ENCODE measurements around the gene SNAPC5.

SNAPC5 gene

DNA sequence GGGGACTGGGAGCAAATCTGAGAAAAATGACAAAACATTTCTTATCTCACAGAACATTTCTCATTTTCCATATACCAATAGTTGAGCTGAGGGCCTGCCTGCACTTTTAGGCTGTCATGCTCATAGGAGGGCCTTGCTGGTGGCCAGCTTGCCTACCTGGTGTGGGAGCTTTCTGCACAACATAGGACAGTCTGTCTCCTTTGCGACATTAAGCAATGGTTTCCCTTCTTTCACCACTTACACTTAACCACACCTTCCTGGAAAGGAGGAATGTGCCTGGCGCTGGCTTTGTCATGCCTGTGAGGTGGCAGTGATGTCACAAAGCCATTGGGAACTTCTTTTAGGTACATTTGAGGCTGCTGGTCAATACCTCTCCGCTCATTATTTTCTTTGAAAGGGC lies 5.7 kb downstream of the SNAPC5 start:
- TF ChIP-seq, protein P1, sequence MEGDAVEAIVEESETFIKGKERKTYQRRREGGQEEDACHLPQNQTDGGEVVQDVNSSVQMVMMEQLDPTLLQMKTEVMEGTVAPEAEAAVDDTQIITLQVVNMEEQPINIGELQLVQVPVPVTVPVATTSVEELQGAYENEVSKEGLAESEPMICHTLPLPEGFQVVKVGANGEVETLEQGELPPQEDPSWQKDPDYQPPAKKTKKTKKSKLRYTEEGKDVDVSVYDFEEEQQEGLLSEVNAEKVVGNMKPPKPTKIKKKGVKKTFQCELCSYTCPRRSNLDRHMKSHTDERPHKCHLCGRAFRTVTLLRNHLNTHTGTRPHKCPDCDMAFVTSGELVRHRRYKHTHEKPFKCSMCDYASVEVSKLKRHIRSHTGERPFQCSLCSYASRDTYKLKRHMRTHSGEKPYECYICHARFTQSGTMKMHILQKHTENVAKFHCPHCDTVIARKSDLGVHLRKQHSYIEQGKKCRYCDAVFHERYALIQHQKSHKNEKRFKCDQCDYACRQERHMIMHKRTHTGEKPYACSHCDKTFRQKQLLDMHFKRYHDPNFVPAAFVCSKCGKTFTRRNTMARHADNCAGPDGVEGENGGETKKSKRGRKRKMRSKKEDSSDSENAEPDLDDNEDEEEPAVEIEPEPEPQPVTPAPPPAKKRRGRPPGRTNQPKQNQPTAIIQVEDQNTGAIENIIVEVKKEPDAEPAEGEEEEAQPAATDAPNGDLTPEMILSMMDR (IDR thresholded peaks at IDR 0.05; ENCODE audit: insufficient read depth, low read depth, low read length, missing control alignments): no peak

DNA sequence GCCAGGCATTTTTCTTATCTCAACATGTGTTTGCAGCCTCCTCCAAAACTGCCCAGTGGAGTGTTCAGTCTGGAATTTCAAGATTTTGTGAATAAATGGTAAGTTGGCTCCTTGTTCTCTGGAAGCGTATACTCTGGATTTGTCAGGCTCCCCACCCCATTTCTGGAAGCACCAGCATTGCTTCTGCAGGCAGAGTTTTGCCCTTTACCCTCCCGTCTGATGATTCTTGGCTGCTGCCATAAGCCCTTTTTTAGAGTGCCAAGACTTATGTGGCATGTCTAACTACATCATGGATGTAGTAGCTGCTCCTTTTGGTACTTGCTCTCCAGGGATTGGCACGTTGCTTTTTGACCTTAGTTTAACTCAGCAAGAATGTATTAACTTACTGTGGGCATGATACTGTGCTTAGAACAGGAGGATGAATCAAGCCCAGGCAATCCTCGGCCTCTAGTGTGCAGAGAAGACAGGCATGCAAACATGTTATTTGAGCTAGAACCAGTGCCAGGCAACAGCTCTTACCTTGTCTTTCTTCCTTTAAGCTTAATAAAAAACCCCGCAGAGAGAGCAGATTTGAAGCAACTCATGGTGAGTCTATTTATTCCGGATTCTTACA lies 8.3 kb downstream of the SNAPC5 start:
- TF ChIP-seq, protein P1 (IDR thresholded peaks at IDR 0.05; ENCODE audit: insufficient read depth, low read depth, low read length, missing control alignments): no peak
- no peak for DNase-seq (ENCODE audit: low read depth)
- H3K4me3 ChIP-seq (ENCODE audit: low read length): no peak overlapping the region

More for the DNA sequence above, 5.7 kb downstream of the SNAPC5 start:
- no peak for DNase-seq (ENCODE audit: low read depth)
- H3K4me3 ChIP-seq (ENCODE audit: low read length): no peak overlapping the region

DNA sequence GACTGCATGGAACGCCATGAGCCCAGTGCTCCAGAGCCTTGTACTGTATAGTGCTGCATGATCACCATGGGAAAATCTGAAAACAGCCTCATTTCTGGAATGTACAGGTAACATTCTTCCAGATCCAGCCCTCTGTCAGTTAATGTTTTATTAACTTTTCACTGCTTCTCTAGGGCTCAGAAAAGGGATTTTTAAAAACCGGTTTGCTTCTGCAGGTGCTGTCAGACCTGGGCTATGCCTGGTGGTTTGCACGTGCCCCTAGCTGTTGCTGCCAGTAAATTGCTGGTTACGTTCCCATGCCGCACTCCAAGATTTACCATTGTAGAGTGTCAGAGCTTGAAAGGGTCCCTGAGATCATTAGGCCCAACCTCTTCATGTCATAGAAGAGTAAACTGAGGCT lies 9.0 kb downstream of the SNAPC5 start:
- TF ChIP-seq, protein P1 (IDR thresholded peaks at IDR 0.05; ENCODE audit: insufficient read depth, low read depth, low read length, missing control alignments): no peak
- DNase-seq (ENCODE audit: low read depth): no peak
- H3K4me3 ChIP-seq (ENCODE audit: low read length): no peak overlapping the region

DNA sequence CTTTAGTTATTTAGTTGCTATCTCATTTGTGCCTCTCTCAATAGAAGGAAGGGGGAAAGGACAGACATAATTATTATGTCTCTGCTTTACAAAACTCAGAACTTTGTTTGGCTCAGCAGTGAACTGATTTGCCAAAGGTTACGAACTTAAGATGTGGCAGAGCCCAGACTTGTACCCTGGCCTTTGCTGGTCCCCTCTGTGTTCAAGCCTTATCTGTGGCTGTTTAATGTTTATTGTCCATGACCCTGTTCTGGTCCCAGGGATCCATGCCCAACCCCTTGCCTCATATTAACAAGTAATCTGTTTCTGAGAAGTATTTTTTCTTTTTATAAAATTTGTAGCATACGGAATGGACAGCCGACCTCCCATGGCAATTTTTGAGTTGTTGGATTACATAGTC lies 10.7 kb downstream of the SNAPC5 start:
- no peak overlapping the region for H3K4me3 ChIP-seq (ENCODE audit: low read length)
- DNase-seq (ENCODE audit: low read depth): no peak
- TF ChIP-seq, protein P1 (IDR thresholded peaks at IDR 0.05; ENCODE audit: insufficient read depth, low read depth, low read length, missing control alignments): no peak

DNA sequence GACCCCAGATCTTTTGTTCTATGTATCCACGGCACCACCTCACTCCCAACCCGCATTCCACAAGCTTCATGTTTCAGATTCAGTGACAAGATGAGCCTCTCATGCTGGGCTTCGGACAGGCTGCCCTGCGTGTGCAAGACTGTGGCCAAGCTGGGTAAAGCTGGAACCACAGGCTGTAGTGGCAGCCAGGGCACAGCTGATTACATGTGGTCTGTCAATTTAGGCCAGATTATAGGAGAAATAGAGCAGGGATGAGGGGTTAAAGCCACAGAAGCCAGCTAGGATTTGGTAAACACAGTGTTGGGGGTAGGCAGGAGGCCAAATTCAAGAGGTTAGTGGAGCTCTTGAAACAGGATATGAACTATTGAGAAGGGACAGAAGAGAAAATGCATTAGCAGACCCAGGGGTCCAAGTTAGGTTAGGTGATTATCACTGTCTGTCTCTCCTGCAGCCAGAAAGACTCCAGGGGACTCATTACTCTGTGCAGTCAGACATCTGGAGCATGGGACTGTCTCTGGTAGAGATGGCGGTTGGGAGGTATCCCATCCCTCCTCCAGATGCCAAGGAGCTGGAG lies 12.9 kb downstream of the SNAPC5 start:
- no peak overlapping the region for H3K4me3 ChIP-seq (ENCODE audit: low read length)
- TF ChIP-seq, protein P1 (IDR thresholded peaks at IDR 0.05; ENCODE audit: insufficient read depth, low read depth, low read length, missing control alignments): no peak
- DNase-seq (ENCODE audit: low read depth): no peak

DNA sequence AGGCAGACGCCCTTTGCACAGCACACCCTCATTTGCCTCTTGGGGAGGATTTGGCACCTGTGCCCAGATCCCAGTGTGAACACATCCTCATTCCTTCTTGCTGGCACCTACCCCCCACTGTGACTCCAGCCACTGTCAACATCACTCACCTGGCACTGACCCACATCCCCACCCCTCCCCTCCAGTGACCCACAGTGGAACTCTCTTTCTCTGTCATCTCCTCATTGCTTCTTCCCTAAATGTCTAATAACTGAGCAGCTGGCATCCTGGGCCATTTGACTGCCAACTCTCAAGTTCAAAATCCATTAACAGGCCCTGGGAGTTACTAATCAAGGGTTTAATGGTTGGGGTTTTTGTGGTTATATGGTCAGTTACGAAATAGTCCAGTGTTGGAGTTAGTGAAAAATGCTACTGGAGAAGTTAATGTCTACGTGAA lies 14.4 kb downstream of the SNAPC5 start:
- H3K4me3 ChIP-seq (ENCODE audit: low read length): no peak overlapping the region
- TF ChIP-seq, protein P1 (IDR thresholded peaks at IDR 0.05; ENCODE audit: insufficient read depth, low read depth, low read length, missing control alignments): no peak
- DNase-seq (ENCODE audit: low read depth): no peak

DNA sequence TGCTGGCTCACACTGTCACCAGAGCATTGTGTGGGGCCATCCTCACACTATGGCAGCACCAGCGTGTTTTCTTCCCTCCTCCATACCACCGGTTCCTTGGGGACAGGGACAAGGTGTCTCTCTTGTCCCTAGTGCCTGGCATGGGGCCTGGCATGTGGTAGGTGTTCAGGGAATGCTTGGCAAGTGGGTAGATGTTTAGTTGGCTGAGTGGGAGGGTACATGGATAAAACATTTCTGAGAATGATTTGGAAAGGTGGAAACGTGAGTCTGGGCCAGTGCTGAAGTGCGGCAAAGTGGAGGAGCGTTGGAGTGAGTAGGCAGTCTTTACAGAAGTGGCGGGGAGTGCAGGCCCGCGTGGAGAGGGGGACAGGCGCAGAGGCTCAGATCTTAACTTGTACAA lies 15.0 kb downstream of the SNAPC5 start:
- TF ChIP-seq, protein P1 (IDR thresholded peaks at IDR 0.05; ENCODE audit: insufficient read depth, low read depth, low read length, missing control alignments): no peak
- DNase-seq (ENCODE audit: low read depth): no peak
- H3K4me3 ChIP-seq (ENCODE audit: low read length): no peak overlapping the region

Data from epithelial cell of esophagus (primary cell).